ENCODE results near the gene TRAF1. TPM values are rescaled to one million over a fixed set of nuclear protein-coding genes. Genes with fewer than 3 reads are reported as not detected.
A peak's percentile ranks its signal among the peaks of the same experiment; 100 is the strongest.

The TRAF1 gene
- total and polyA plus RNA-seq, 10 of the 15 experiments (the other 5 are each of a cell fraction or from before 2014, with no cell fraction given) = 13.8 to 163 (median 128) TPM

- TF ChIP-seq IKZF2 (IDR thresholded peaks at IDR 0.05) = peak in 1 of 2 experiments; percentile 43; a peak in 1 of 4 replicates
- TF ChIP-seq CUX1 (IDR thresholded peaks at IDR 0.05; ENCODE audit: insufficient replicate concordance, low read depth, low read length) = no peak
- no peak for TF ChIP-seq NR2C1 (IDR thresholded peaks at IDR 0.05)
- TF ChIP-seq NFIC (IDR thresholded peaks at IDR 0.05; ENCODE audit: low read depth, low read length) = no peak
- TF ChIP-seq MTA3 (IDR thresholded peaks at IDR 0.05; ENCODE audit: borderline replicate concordance, low read length) = no peak
- TF ChIP-seq RELA (IDR thresholded peaks at IDR 0.05; ENCODE audit: borderline replicate concordance, partially characterized antibody) = peak; percentile 24
- TF ChIP-seq ZNF24 (IDR thresholded peaks at IDR 0.05) = peak; percentile 36; the same call in 1 of the 2 replicates
- TF ChIP-seq SRF (IDR thresholded peaks at IDR 0.05; ENCODE audit: low read depth in 2 of 2, low read length in 2 of 2) = no peak
- no peak for TF ChIP-seq RAD51 (IDR thresholded peaks at IDR 0.05)
- TF ChIP-seq BRCA1 (IDR thresholded peaks at IDR 0.05; ENCODE audit: low read depth, low read length) = no peak
- TF ChIP-seq DPF2 (IDR thresholded peaks at IDR 0.05) = peak; percentile 75; the same call in 1 of the 2 replicates
- TF ChIP-seq NR2F1 (conservative IDR thresholded peaks at IDR 0.05) = peak; percentile 53; the same call in 1 of the 2 replicates
- TF ChIP-seq MYB (IDR thresholded peaks at IDR 0.05; ENCODE audit: borderline replicate concordance, low read depth, low read length) = no peak
- TF ChIP-seq ZBTB33 (IDR thresholded peaks at IDR 0.05) = no peak
- TF ChIP-seq EGR1 (IDR thresholded peaks at IDR 0.05; ENCODE audit: borderline replicate concordance in 1 of 2, low read depth in 2 of 2, low read length in 2 of 2) = no peak
- TF ChIP-seq MAX (IDR thresholded peaks at IDR 0.05; ENCODE audit: low read depth, low read length) = peak; percentile 91
- no peak for TF ChIP-seq JUNB (IDR thresholded peaks at IDR 0.05)
- TF ChIP-seq NRF1 (conservative IDR thresholded peaks at IDR 0.05; ENCODE audit: low read depth, low read length) = no peak
- no peak for TF ChIP-seq CEBPZ (IDR thresholded peaks at IDR 0.05; ENCODE audit: low read depth, low read length)
- no peak for TF ChIP-seq ESRRA (IDR thresholded peaks at IDR 0.05; ENCODE audit: low read length)
Measured at GRCh38 chr9:120868676-120869359, 57.8 kb downstream of the TRAF1 start (continued).
